Measurements from ENCODE around the gene TNS3. TPM values are rescaled to one million over a fixed set of nuclear protein-coding genes. Genes with fewer than 3 reads are reported as not detected.

The TNS3 gene
- total and polyA plus RNA-seq, 10 of the 15 experiments (the other 5 are each of a cell fraction or from before 2014, with no cell fraction given) = 0.27 to 2.7 (median 0.79) TPM

DNA sequence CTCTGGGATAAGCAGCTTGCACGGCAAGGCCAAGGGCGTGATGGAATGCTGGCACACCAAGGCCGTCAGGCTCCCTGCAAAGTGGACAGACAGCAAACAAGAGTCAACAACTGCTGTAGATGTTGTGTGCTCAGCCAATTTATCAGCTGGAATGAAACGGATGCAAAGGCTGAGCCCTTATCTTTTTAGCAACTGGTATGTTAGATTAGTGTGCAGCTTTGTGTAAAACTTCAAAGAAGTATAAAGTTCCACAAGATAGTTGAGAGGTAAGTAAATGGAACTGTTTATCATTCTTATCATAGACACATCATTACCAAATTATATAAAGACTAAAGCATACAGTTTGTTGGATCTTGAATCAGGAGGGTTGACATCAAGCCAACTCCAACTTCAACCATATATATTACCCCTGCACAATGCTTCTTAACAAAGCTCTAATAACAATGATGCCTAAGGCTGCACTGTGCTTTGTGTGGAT, 289.0 kb downstream of the TNS3 start (continued):
- TF ChIP-seq SKIL (IDR thresholded peaks at IDR 0.05; ENCODE audit: low read depth, poor library complexity, severe bottlenecking) (no peak), ZBTB4 (CRISPR knock-in tag; IDR thresholded peaks at IDR 0.05) (no peak), RUNX3 (IDR thresholded peaks at IDR 0.05; ENCODE audit: low read length) (no peak)

DNA sequence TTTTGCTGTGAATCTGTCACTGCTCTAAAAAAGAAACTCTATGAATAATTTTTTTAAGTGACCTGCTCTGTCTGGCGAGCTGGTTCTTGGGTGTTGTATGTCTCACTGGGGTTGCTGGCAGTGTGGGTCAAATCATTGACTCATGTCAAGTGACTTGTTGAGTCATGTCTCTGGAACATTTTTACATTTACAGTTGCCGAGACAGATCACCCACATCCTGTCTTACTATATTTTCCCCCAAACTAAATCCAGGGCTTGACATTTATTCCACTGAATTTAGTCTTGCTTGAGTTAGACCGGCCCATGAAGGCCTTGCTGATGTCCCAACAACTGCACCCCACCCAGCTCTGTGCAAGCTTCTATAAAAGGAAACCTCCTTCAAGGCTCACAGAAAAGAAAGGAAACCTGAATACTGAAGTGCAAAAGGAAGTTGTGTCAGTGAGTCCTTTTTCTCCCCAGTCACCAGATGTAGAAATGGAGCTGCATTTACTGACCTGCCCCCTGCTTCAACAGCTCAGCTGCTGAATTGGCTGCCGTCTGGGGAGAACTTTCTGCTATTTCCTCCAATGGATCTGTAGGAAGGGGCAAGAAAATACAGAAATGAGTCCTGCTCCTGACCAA, 290.3 kb downstream of the TNS3 start:
- no TSS peak for BruUV-seq (replicated peaks)
- H3K9ac ChIP-seq (ENCODE audit: control insufficient read depth, insufficient read depth, low read length) = no peak overlapping the region
- TF ChIP-seq SP1 (IDR thresholded peaks at IDR 0.05; ENCODE audit: low read depth, low read length) (no peak), CREM (IDR thresholded peaks at IDR 0.05; ENCODE audit: low read depth) (peak; percentile 30; the same call in 1 of the 2 replicates), RUNX3 (IDR thresholded peaks at IDR 0.05; ENCODE audit: low read length) (peak; percentile 74), ZBTB40 (IDR thresholded peaks at IDR 0.05; ENCODE audit: borderline replicate concordance) (no peak), POLR2AphosphoS5 (IDR thresholded peaks at IDR 0.05; ENCODE audit: low read length) (no peak), BACH1 (IDR thresholded peaks at IDR 0.05; ENCODE audit: borderline replicate concordance) (no peak), SMAD1 (IDR thresholded peaks at IDR 0.05; ENCODE audit: low read depth, partially characterized antibody) (no peak), ASH2L (IDR thresholded peaks at IDR 0.05; ENCODE audit: borderline replicate concordance, low read depth) (no peak)

More for the DNA sequence above, 290.3 kb downstream of the TNS3 start:
- no peaks in the 10 kb centered on the region for H4K20me1 ChIP-seq (ENCODE audit: control insufficient read depth, insufficient read depth)
- 14% methylated on average over 4 of the region's 4 CpGs for WGBS (ENCODE audit: insufficient coverage, insufficient replicate concordance, low lambda C conversion rate, missing lambda C conversion rate)
- no peaks in the 10 kb centered on the region; a peak in 1 of 4 replicates for H3K27me3 ChIP-seq (replicated peaks in 1 of 2; ENCODE audit: control insufficient read depth in 2 of 2, insufficient read depth in 2 of 2, low read length in 1 of 2)
- H2AFZ ChIP-seq (ENCODE audit: control insufficient read depth, low read depth, low read length) = peak overlapping the region; percentile 71
- peak overlapping the region; percentile 60 for H3K4me2 ChIP-seq (ENCODE audit: control insufficient read depth, insufficient read depth)
- intact Hi-C loops (cut with micrococcal nuclease; ENCODE audit: unreplicated experiment) (no loop called here), in situ Hi-C loops (cut with MboI) (no loop called here)
- no peak overlapping the region; the same call in 1 of the 2 replicates for H3K4me3 ChIP-seq
- RAD21 ChIA-PET (ENCODE audit: unreplicated experiment) = no interaction called here
- POLR2A ChIA-PET = no interaction called here
- SMC1A ChIA-PET (ENCODE audit: uncharacterized antibody, unreplicated experiment) = no interaction called here
- CTCF ChIA-PET = interaction anchor here (1.8 kb wide), 1 partner anchor 25 kb away, joined by 7 read pairs; no protein-coding TSS in a partner anchor
- FAIRE-seq = no peak
- H3K36me3 ChIP-seq (ENCODE audit: control insufficient read depth in 2 of 2, insufficient read depth in 2 of 2, low read length in 1 of 2) = no peaks in the 10 kb centered on the region
- H3K4me1 ChIP-seq (ENCODE audit: control insufficient read depth, insufficient read depth, low read length) = peaks cover 12% of the 10 kb centered on the region
- peak; percentile 74 for ATAC-seq
- peak; percentile 50 for DNase-seq (ENCODE audit: low read depth, low spot score)
- H3K9me3 ChIP-seq (replicated peaks; ENCODE audit: control insufficient read depth, insufficient read depth, low read length) = no peaks in the 10 kb centered on the region
- no peaks in the 10 kb centered on the region for H3K79me2 ChIP-seq (ENCODE audit: control insufficient read depth, insufficient read depth, low read length)
- H3K27ac ChIP-seq (ENCODE audit: control insufficient read depth, insufficient read depth) = peak overlapping the region; percentile 60

All from GM12878 (cell line).